Embryonic facial prominence (tissue), 1 donor: ENCODE data around the gene HMOX1.
"Not testable (repeated sequence)": the region's sequence is repeated elsewhere in the genome, so short reads cannot be mapped to it uniquely, and the experiment has no call there.

Source experiments
- DNase-seq: peaks from one replicate; pipeline ENCODE4 v3.0.0-alpha.2; 2016; ENCODE audit errors: extremely low spot score

Gene HMOX1

GRCh38 chr22:35350539-35351503 lies 30.1 kb upstream of the HMOX1 start:
- peak; percentile 82 for DNase-seq

GRCh38 chr22:35352214-35353111 lies 28.4 kb upstream of the HMOX1 start:
- no peak for DNase-seq

GRCh38 chr22:35353318-35353717 lies 27.6 kb upstream of the HMOX1 start:
- no peak for DNase-seq

- no peak for DNase-seq
These were observed 26.8 kb upstream of the HMOX1 start for GRCh38 chr22:35354068-35354467.

- DNase-seq, result no peak
These were observed 22.8 kb upstream of the HMOX1 start for GRCh38 chr22:35357883-35358621.

- no peak for DNase-seq
These were observed 21.4 kb upstream of the HMOX1 start for GRCh38 chr22:35359380-35360065.

GRCh38 chr22:35361001-35361558 lies 19.8 kb upstream of the HMOX1 start:
- no peak for DNase-seq

- no peak for DNase-seq
These were observed 17.3 kb upstream of the HMOX1 start for GRCh38 chr22:35363566-35364086.

- DNase-seq, result not testable (repeated sequence)
These were observed 16.7 kb upstream of the HMOX1 start for GRCh38 chr22:35364230-35364629.

- DNase-seq, result no peak
These were observed 13.5 kb upstream of the HMOX1 start for GRCh38 chr22:35367331-35367886.

- DNase-seq, result no peak
These were observed 12.5 kb upstream of the HMOX1 start for GRCh38 chr22:35368386-35368785.

GRCh38 chr22:35369996-35370395 lies 10.9 kb upstream of the HMOX1 start:
- DNase-seq, result no peak

- no peak for DNase-seq
These were observed 7.1 kb upstream of the HMOX1 start for GRCh38 chr22:35373781-35374180.

- DNase-seq, result no peak
These were observed 5.9 kb upstream of the HMOX1 start for GRCh38 chr22:35375031-35375430.

- DNase-seq, result no peak
These were observed 5.4 kb upstream of the HMOX1 start for GRCh38 chr22:35375526-35375925.

- peak; percentile 70 for DNase-seq
These were observed 4.0 kb upstream of the HMOX1 start for GRCh38 chr22:35376728-35377472.

- no peak for DNase-seq
These were observed 3.2 kb upstream of the HMOX1 start for GRCh38 chr22:35377735-35378134.

- no peak for DNase-seq
These were observed 2.3 kb upstream of the HMOX1 start for GRCh38 chr22:35378621-35379020.

GRCh38 chr22:35379146-35379993 lies 1.5 kb upstream of the HMOX1 start:
- DNase-seq, result no peak
